CD4-positive, CD25-positive, alpha-beta regulatory T cell (primary cell): ENCODE data around the gene CAPZB. TPM values are rescaled to one million over a fixed set of nuclear protein-coding genes. Genes with fewer than 3 reads are reported as not detected.

Experiments
- ATAC-seq, 2 donors: fragments of 150-1000 bp; cut with Tn5 transposase; one replicate each; pipeline ENCODE4 v1.10.0; 2021; ENCODE audit warnings: low read depth in 2 of 2, moderate number of reproducible peaks in 2 of 2, moderate library complexity in 1 of 2
- DNase-seq, 3 donors: peaks; one replicate each; pipeline versions ENCODE4 v3.0.0 to v3.0.0-alpha.2; 2012 to 2022; ENCODE audit warnings: mixed read lengths in 1 of 3
- H3K27ac ChIP-seq: one replicate; pipeline ENCODE4 v1.7.0; 2013; ENCODE audit warnings: mild to moderate bottlenecking, low read length; ENCODE audit not compliant: insufficient read depth, poor library complexity, severe bottlenecking
- H3K27me3 ChIP-seq: one replicate; pipeline ENCODE4 v1.7.0; 2013; ENCODE audit warnings: low read length; ENCODE audit not compliant: control insufficient read depth, insufficient read depth
- H3K36me3 ChIP-seq: one replicate; pipeline ENCODE4 v1.7.0; 2013; ENCODE audit warnings: mild to moderate bottlenecking, low read length, moderate library complexity; ENCODE audit not compliant: control insufficient read depth, insufficient read depth
- H3K4me1 ChIP-seq: 2 replicates; pipeline ENCODE4 v1.7.0; 2013; ENCODE audit warnings: mild to moderate bottlenecking, low read length; ENCODE audit not compliant: insufficient read depth, control insufficient read depth, poor library complexity, severe bottlenecking
- H3K4me3 ChIP-seq: one replicate; pipeline ENCODE4 v1.7.0; 2013; ENCODE audit warnings: low read depth, mild to moderate bottlenecking, low read length, moderate library complexity
- H3K9me3 ChIP-seq, 2 experiments: 1 replicate in 1 of 2; 2 replicates in 1 of 2; pipeline ENCODE4 v1.7.0; 2013; ENCODE audit warnings: low read length in 2 of 2, mild to moderate bottlenecking in 1 of 2, moderate library complexity in 1 of 2; ENCODE audit not compliant: control insufficient read depth in 2 of 2
- H3K27ac Mint-ChIP-seq, 3 donors: one replicate each; pipeline ENCODE4 v1.8.0; 2020 to 2022; ENCODE audit warnings: mild to moderate bottlenecking in 3 of 3, mixed read lengths in 3 of 3, moderate library complexity in 2 of 3
- H3K27me3 Mint-ChIP-seq: one replicate; pipeline ENCODE4 v1.8.0; 2022; ENCODE audit warnings: mild to moderate bottlenecking, mixed read lengths
- H3K36me3 Mint-ChIP-seq: one replicate; pipeline ENCODE4 v1.8.0; 2020; ENCODE audit warnings: mixed read lengths
- H3K4me1 Mint-ChIP-seq, 4 donors: one replicate each; pipeline ENCODE4 v1.8.0; 2020 to 2022; ENCODE audit warnings: mixed read lengths in 4 of 4, mild to moderate bottlenecking in 1 of 4
- H3K4me3 Mint-ChIP-seq, 4 donors: one replicate each; pipeline ENCODE4 v1.8.0; 2020 to 2022; ENCODE audit warnings: mild to moderate bottlenecking in 4 of 4, mixed read lengths in 4 of 4, moderate library complexity in 3 of 4
- H3K9me3 Mint-ChIP-seq, 7 donors: one replicate each; pipeline ENCODE4 v1.8.0; 2020 to 2022; ENCODE audit warnings: mixed read lengths in 7 of 7, mild to moderate bottlenecking in 3 of 7, moderate library complexity in 2 of 7
- polyA plus RNA-seq, 4 donors: library from polyadenylated mRNA; unstranded; fragments of 300-500 nt; fragmentation: Illumina TruSeq; gene quantifications; one replicate each; pipeline ENCODE4 v1.2.3, GENCODE V29; 2021
- total RNA-seq: library from RNA; stranded (reverse); gene quantifications from one replicate; pipeline ENCODE4 v1.2.3, GENCODE V29; 2022

Gene CAPZB
- total and polyA plus RNA-seq, 5 donors from 2014 or later = 372 to 588 (median 462) TPM

DNA sequence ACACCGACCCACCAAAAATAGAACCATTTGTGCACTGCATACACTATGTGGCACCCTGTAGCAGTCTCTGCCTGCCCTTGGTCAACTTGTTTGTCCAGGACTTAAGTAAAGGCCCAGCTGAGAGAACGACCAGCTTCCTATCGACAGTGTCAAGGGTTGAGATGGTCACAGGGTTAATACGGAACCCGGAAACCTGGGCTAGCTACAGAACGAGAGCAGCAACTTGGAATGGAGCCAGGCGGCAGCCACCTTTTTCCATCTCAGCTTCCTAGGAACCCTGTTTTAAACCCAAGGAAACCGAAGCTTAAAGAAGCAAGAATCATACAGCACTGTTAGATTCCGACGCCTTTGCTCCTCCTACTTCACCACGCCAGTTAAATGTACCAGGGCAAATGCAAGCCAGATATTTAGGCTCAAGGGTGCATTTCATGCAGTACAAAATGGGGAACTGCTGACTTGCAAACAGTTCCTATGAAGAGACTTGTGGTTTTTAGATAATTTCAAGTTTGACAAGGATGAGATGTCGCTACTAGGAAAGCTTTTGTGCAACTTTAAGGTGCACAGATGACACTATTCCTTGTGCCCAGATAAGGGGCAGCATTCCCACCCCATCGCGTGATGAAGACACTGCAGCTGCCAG, 137.7 kb downstream of the CAPZB start:
- Mint-ChIP-seq H3K4me1 (peaks cover 0 to 2% (median 0%) of the 10 kb centered on the region in 4 donors), H3K36me3 (peaks cover 20% of the 10 kb centered on the region), H3K27me3 (no peaks in the 10 kb centered on the region), H3K27ac (peak overlapping the region in 1 of 3 donors; percentile 48), H3K9me3 (no peaks in the 10 kb centered on the region), H3K4me3 (no peak overlapping the region)
- Histone ChIP-seq H3K27ac (no peak overlapping the region), H3K9me3 (no peaks in the 10 kb centered on the region), H3K4me1 (no peaks in the 10 kb centered on the region), H3K4me3 (no peak overlapping the region), H3K27me3 (no peaks in the 10 kb centered on the region), H3K36me3 (peaks cover 80% of the 10 kb centered on the region)
- no peak for ATAC-seq
- no peak for DNase-seq

DNA sequence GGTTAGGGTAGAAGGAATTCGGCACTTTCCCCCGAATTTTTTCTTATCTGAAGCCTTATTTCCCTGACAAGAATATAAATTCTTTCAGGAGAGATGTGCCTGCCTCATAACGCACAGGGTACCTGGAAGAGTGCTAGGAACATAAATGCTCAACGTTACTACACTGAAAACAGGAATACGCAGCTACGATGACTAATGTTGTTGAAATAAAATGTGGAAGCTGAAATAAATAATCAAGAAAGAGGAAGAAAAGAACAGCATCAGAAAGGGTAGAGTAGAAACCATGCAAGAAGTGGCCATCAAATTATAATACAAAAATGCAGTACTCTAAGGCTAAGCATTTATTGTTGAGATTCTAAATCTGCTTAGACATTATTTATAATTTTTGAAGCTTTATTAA, 139.3 kb downstream of the CAPZB start:
- no peak overlapping the region for H3K27ac ChIP-seq
- no peak for DNase-seq
- no peaks in the 10 kb centered on the region for H3K4me1 ChIP-seq
- peak overlapping the region in 1 of 3 donors; percentile 26 for H3K27ac Mint-ChIP-seq
- no peaks in the 10 kb centered on the region for H3K9me3 Mint-ChIP-seq
- H3K4me1 Mint-ChIP-seq = peaks cover 0 to 8% (median 1%) of the 10 kb centered on the region in 4 donors
- no peaks in the 10 kb centered on the region for H3K27me3 ChIP-seq
- peaks cover 76% of the 10 kb centered on the region for H3K36me3 ChIP-seq
- H3K36me3 Mint-ChIP-seq = peaks cover 24% of the 10 kb centered on the region
- H3K4me3 Mint-ChIP-seq = no peak overlapping the region
- H3K27me3 Mint-ChIP-seq = no peaks in the 10 kb centered on the region
- no peak for ATAC-seq
- H3K4me3 ChIP-seq = no peak overlapping the region
- H3K9me3 ChIP-seq = no peaks in the 10 kb centered on the region

DNA sequence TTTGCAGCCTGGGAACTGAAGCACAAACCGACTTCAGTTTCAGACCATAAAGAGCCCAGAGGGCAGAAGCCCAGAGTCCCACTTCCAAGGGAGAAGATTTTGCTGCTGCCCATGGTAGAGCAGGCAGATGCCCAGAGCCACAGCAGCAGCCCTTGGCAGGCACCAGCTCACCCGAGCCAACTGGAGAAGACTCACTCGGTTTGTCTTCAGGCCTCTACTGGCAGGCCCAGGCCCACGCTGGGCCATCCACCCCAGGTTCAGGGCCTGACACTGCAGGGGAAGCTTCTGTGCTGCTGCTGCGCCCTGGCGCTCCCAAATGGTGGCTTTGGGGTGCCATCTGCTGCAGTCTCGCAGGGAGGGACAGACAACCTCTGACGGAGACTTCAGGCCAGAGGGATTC, 139.9 kb downstream of the CAPZB start:
- no peak for DNase-seq
- Mint-ChIP-seq H3K4me3 (no peak overlapping the region), H3K4me1 (peaks cover 0 to 8% (median 1%) of the 10 kb centered on the region in 4 donors), H3K36me3 (peaks cover 24% of the 10 kb centered on the region), H3K9me3 (no peaks in the 10 kb centered on the region), H3K27ac (no peak overlapping the region), H3K27me3 (no peaks in the 10 kb centered on the region)
- Histone ChIP-seq H3K36me3 (peaks cover 77% of the 10 kb centered on the region), H3K27me3 (no peaks in the 10 kb centered on the region), H3K4me3 (no peak overlapping the region), H3K27ac (no peak overlapping the region), H3K4me1 (no peaks in the 10 kb centered on the region), H3K9me3 (no peaks in the 10 kb centered on the region)
- ATAC-seq = no peak

DNA sequence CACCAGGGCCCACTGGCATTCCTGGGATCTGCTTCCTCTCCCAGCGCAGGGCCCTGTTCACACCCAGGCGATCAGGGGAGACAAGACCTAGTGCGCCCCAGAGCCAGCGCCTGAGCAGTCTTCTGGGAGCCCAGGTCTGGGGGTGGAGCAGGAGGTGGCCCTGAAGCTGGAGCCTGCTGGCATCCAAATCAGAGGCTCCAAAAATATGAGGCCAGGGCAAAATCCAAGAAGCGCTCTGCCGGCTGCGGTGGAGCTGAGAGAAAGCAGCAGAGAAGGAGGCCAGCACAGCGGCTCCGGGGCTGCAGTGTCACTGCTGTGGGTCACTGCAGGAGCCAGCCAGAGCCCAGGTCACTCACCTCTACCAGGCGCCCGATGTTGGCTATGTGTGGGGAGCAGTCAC, 140.5 kb downstream of the CAPZB start:
- H3K9me3 Mint-ChIP-seq = no peaks in the 10 kb centered on the region
- peak overlapping the region in 1 of 3 donors; percentile 53 for H3K27ac Mint-ChIP-seq
- peaks cover 19% of the 10 kb centered on the region for H3K36me3 Mint-ChIP-seq
- peaks cover 0 to 8% (median 1%) of the 10 kb centered on the region in 4 donors for H3K4me1 Mint-ChIP-seq
- H3K4me3 ChIP-seq = no peak overlapping the region
- H3K36me3 ChIP-seq = peaks cover 77% of the 10 kb centered on the region
- no peaks in the 10 kb centered on the region for H3K27me3 ChIP-seq
- H3K27me3 Mint-ChIP-seq = no peaks in the 10 kb centered on the region
- no peaks in the 10 kb centered on the region for H3K4me1 ChIP-seq
- H3K4me3 Mint-ChIP-seq = no peak overlapping the region
- no peak overlapping the region for H3K27ac ChIP-seq
- no peaks in the 10 kb centered on the region for H3K9me3 ChIP-seq
- ATAC-seq (no peak), DNase-seq (no peak)

DNA sequence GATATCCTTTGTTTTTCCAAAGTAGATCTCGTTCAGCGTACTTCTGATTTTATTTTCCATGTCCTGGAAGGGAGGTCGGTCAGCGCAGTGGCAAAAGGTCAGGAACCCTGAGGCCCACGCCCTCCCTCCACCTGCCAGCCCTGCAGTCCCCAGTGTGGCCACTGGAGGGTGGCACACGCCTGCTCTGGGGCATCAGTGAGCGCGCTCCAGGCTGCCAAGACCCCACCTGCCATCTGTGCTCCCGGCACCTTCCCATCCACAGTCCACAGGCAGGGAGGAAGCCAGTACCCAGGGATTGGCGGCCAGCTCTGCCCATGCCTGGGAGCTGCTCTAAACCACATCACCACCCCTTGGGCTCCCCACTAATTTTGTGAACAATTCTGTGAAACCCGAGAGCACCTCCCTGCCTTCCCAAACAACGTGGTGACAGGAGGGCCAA, 140.9 kb downstream of the CAPZB start:
- ATAC-seq = peak; percentile 32 to 40

DNA sequence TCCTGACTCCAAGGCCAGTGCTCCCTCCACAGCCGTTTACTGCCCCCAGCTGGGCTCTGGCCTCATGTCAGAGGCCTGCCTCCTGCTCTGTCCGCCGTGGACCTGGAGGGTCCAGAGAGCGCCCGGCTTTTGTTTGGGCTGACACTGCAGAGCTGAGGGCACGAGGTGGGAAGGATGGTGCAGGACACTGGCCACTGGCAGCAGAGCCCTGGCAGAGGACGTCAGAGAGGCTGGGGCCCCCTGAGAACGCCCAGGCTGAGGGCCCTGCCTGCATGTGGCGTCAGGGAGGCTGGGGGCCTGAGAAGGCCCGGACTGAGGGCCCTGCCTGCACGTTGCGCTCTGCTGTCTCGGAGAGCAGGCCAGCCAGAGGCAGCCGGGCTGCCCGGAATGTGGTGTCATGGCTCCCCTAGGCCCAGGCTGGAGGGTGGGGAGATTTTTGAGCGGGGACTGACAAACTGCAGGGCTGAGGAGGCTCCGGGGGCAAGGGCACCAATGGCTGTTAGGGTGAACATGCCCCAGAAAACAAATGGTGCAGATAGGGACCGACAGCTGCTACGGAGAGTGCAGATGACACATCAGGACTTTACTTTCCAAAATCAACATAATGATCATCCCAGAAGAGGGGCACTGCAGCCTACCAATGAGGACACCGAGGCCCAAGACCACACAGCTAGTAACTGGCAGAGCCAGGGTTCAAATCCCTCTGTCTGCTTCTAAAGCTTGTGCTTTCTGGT, 141.6 kb downstream of the CAPZB start:
- Histone ChIP-seq H3K4me1 (no peaks in the 10 kb centered on the region), H3K27ac (no peak overlapping the region), H3K27me3 (no peaks in the 10 kb centered on the region), H3K36me3 (peaks cover 77% of the 10 kb centered on the region), H3K4me3 (no peak overlapping the region), H3K9me3 (no peaks in the 10 kb centered on the region)
- Mint-ChIP-seq H3K4me3 (no peak overlapping the region), H3K27ac (peak overlapping the region in 1 of 3 donors; percentile 32), H3K36me3 (peaks cover 24% of the 10 kb centered on the region), H3K4me1 (peaks cover 0 to 8% (median 1%) of the 10 kb centered on the region in 4 donors), H3K27me3 (no peaks in the 10 kb centered on the region), H3K9me3 (no peaks in the 10 kb centered on the region)
- no peak for DNase-seq
- no peak for ATAC-seq

More for the DNA sequence above, 140.9 kb downstream of the CAPZB start:
- peaks cover 19% of the 10 kb centered on the region for H3K36me3 Mint-ChIP-seq
- H3K4me1 Mint-ChIP-seq = peaks cover 0 to 8% (median 1%) of the 10 kb centered on the region in 4 donors
- no peak overlapping the region for H3K4me3 Mint-ChIP-seq
- H3K36me3 ChIP-seq = peaks cover 78% of the 10 kb centered on the region
- peak; percentile 11 to 34 (median 32) for DNase-seq
- no peaks in the 10 kb centered on the region for H3K27me3 Mint-ChIP-seq
- H3K4me3 ChIP-seq = no peak overlapping the region
- H3K9me3 Mint-ChIP-seq = no peaks in the 10 kb centered on the region
- peak overlapping the region in 1 of 3 donors; percentile 69 for H3K27ac Mint-ChIP-seq
- H3K9me3 ChIP-seq = no peaks in the 10 kb centered on the region
- no peak overlapping the region for H3K27ac ChIP-seq
- H3K4me1 ChIP-seq = no peaks in the 10 kb centered on the region
- H3K27me3 ChIP-seq = no peaks in the 10 kb centered on the region

DNA sequence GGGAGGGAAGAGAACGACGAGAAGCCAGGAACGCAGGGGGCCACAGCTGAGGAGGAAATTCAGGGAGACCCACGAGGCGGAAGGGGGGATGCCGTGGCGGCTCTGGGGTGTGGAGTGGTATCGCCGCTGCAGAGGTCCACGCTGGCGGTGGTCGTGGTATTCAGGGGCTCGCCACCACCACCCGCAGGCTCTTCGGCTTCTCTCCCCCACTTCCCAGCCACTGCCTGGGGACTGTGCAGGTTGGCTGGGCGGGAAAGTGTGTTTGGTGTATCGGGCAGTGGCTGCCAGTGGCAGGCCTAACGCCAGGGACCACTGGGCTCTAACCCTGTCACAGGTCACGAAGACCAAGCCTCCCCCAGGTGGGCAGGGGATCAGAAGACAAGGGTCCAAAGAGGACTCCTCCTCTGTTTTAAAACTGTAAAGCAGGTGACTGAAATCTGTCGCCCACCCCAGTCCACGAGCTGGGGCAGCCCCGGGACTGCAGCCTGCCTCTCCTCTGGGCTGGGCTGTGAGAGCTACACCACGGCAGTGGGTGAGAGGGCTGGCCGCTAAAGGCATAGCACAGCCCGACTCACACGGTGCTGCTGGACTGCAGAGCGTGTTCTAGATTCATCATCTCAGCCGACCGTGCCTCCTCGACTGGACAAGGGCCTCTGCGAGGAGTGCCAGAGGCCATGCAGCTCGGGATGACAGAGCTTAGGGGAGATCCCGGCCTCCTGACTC, 142.3 kb downstream of the CAPZB start:
- H3K36me3 Mint-ChIP-seq = peaks cover 27% of the 10 kb centered on the region
- H3K4me3 Mint-ChIP-seq = no peak overlapping the region
- no peaks in the 10 kb centered on the region for H3K27me3 Mint-ChIP-seq
- Histone ChIP-seq H3K27ac (no peak overlapping the region), H3K4me1 (no peaks in the 10 kb centered on the region), H3K36me3 (peaks cover 73% of the 10 kb centered on the region), H3K27me3 (no peaks in the 10 kb centered on the region), H3K4me3 (no peak overlapping the region), H3K9me3 (no peaks in the 10 kb centered on the region)
- H3K4me1 Mint-ChIP-seq = peaks cover 0 to 8% (median 1%) of the 10 kb centered on the region in 4 donors
- no peaks in the 10 kb centered on the region for H3K9me3 Mint-ChIP-seq
- no peak overlapping the region for H3K27ac Mint-ChIP-seq
- ATAC-seq = no peak
- no peak for DNase-seq
